ENCODE data around the gene FRMPD4.
"Not testable (repeated sequence)": the region's sequence is repeated elsewhere in the genome, so short reads cannot be mapped to it uniquely, and the experiment has no call there.

The FRMPD4 gene

GRCh38 chrX:12138361-12139313 is at the start of gene FRMPD4:
Gene FRMPD4 (plus strand): TSS chrX:12138473. CDS start chrX:12138972, 499 bp downstream.
- Histone ChIP-seq H3K4me3 (no peak within 1 kb of the TSS), H3K27ac (no peak within 1 kb of the TSS)

DNA sequence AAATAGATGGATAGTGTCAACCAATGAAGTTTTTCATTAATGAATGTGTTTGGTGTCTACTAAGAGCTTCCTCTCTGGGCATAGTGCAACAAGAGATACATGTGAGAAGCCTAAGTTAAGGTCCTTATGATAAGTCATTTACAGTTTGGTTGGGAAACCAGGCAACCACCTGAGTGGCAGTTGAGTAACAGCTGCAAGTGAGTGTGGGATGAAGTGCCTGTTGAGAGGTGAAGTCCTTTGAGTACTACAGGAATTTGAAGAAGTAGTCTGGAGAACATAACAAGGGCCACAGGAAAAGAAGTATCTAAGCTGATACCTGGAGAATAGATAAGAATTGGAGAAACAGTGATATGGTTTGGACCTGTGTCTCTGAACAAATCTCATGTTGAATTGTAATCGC is 48.5 kb upstream of the FRMPD4 start:
- Histone ChIP-seq H3K27ac (no peak overlapping the region), H3K4me3 (no peak overlapping the region)

- Histone ChIP-seq H3K27ac (no peak overlapping the region), H3K4me3 (no peak overlapping the region)
These were observed 25.0 kb upstream of the FRMPD4 start for GRCh38 chrX:12113321-12113720.

- Histone ChIP-seq H3K27ac (no peak overlapping the region), H3K4me3 (no peak overlapping the region)
These were observed 22.9 kb upstream of the FRMPD4 start for GRCh38 chrX:12115377-12115776.

- Histone ChIP-seq H3K27ac (no peak overlapping the region), H3K4me3 (no peak overlapping the region)
These were observed 20.1 kb upstream of the FRMPD4 start for GRCh38 chrX:12118134-12118533.

DNA sequence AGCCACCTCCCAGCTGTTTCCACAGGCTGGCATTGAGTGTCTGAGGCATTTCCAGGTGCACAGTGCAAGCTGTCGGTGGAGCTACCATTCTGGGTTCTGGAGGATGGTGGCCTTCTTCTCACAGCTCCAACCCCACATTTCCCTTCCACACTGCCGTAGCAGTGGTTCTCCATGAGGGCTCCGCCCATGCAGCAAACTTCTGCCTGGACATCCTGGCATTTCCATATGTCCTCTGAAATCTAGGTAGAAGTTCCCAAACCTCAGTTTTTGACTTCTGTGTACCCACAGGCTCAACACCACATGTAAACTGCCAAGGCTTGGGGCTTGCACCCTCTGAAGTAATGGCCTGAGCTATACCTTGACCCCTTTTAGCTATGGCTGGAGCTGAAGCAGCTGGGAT is 10.3 kb upstream of the FRMPD4 start:
- Histone ChIP-seq H3K27ac (no peak overlapping the region), H3K4me3 (no peak overlapping the region)

DNA sequence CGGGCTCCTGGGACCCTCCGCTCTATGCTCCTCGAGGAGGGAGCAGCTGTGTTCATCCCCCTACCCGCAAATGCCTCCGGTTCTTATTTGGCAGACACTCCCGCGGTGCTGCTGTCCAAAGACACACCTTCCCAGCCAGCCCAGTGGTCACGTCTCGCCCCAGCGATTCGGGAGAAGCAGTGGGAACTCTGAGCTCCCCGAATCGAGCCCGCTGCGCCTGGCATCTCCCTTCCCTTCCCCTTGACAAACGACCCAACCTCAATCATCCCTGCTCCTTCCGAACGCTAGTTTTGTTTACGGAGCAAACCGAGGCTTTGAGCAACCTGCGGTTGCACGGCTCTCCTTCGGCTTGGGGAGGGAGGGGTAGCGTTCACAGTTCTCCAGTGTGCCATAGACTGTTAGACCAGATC is 317 bp upstream of the FRMPD4 start:
- no peak overlapping the region for H3K4me3 ChIP-seq
- no peak overlapping the region for H3K27ac ChIP-seq

DNA sequence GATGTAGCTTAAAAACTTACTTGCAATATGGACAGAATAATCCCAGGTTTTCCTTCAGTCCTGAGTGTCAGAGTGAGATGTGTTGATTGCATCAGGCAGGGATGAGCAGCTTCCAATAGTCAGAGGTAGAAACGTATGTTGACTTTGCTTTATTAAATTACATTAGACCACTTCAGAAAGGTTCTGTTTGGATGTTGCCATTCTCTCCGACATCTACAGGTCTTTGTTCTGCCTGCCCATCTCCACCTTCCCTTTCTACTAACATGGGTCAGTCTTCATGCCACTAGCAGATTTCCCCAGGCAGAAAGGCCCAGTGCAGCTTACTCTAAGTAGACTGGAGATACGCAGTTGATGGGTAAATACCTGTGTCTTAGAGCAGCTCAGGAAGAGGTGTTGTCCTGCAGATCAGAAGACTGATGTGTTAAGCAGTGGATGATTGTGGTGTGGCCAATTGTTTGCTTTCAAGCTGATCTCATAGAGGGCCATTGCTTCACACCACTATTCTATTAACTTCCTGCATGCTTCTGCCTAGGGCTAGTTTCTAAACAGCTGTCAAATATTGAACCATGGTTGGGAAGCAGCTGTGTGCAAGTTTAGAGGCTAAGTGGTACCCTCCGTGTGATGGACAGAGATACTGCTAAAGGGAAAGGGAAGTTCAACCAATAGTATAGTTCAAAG is 1.8 kb downstream of the FRMPD4 start:
- H3K27ac ChIP-seq, result no peak overlapping the region
- no peak overlapping the region for H3K4me3 ChIP-seq

DNA sequence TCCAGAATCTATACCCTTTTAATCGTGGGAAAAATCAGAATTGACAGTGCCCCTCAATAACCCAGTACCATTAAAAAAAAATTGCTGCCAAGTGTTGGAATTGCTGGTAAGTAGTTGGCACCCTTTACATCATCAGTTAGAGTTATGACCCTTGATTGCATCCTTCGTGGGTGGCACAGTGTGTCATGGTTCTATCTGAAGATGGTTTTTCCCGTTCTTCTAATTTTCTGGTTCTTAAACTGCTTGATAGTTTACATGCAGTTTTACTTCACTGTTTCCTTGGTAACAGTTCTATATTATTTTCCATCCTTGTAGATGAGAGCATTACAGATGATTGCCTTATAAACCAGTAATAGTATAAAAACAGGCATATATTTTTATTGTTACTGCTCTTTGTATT is 3.2 kb downstream of the FRMPD4 start:
- no peak overlapping the region for H3K4me3 ChIP-seq
- H3K27ac ChIP-seq, result no peak overlapping the region

- Histone ChIP-seq H3K27ac (no peak overlapping the region), H3K4me3 (no peak overlapping the region)
These were observed 4.4 kb downstream of the FRMPD4 start for GRCh38 chrX:12142661-12143060.

DNA sequence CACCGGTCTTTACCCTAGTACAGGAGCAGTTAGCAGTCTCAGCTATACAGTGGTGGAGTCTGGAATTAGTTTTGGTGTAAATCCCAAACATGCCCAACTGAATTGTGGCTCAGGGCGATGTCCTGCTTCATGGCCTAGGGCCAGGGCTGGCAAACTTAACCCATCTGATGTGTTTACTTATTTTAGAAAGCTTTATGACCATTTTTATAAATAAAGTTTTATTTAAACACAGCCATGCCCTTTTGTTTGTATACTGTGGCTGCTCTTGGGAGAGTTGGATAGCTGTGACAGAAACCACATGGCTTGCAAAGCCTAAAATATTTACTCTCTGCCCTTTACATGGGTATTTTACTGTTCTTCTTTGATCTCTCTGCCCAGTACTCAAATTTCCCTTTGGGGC is 7.1 kb downstream of the FRMPD4 start:
- Histone ChIP-seq H3K4me3 (no peak overlapping the region), H3K27ac (no peak overlapping the region)

GRCh38 chrX:12149670-12150407 is 11.6 kb downstream of the FRMPD4 start:
- Histone ChIP-seq H3K4me3 (no peak overlapping the region), H3K27ac (no peak overlapping the region)

GRCh38 chrX:12153317-12153716 is 15.0 kb downstream of the FRMPD4 start:
- Histone ChIP-seq H3K4me3 (no peak overlapping the region), H3K27ac (no peak overlapping the region)

- no peak overlapping the region for H3K4me3 ChIP-seq
These were observed 15.5 kb downstream of the FRMPD4 start for GRCh38 chrX:12153741-12154140.

GRCh38 chrX:12159799-12160198 is 21.5 kb downstream of the FRMPD4 start:
- no peak overlapping the region for H3K27ac ChIP-seq

More at GRCh38 chrX:12153741-12154140, 15.5 kb downstream of the FRMPD4 start:
- no peak overlapping the region for H3K27ac ChIP-seq

GRCh38 chrX:12162420-12162819 is 24.1 kb downstream of the FRMPD4 start:
- H3K4me3 ChIP-seq, result no peak overlapping the region
- no peak overlapping the region for H3K27ac ChIP-seq

More at GRCh38 chrX:12159799-12160198, 21.5 kb downstream of the FRMPD4 start:
- H3K4me3 ChIP-seq, result no peak overlapping the region

DNA sequence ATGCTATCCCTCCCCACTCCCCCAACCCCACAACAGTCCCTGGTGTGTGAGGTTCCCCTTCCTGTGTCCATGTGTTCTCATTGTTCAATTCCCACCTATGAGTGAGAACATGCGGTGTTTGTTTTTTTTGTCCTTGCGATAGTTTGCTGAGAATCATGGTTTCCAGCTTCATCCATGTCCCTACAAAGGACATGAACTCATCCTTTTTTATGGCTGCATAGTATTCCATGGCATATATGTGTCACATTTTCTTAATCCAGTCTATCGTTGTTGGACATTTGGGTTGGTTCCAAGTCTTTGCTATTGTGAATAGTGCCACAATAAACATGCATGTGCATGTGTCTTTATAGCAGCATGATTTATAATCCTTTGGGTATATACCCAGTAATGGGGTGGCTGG is 25.9 kb downstream of the FRMPD4 start:
- H3K27ac ChIP-seq, H3K4me3 ChIP-seq: not testable (repeated sequence)

DNA sequence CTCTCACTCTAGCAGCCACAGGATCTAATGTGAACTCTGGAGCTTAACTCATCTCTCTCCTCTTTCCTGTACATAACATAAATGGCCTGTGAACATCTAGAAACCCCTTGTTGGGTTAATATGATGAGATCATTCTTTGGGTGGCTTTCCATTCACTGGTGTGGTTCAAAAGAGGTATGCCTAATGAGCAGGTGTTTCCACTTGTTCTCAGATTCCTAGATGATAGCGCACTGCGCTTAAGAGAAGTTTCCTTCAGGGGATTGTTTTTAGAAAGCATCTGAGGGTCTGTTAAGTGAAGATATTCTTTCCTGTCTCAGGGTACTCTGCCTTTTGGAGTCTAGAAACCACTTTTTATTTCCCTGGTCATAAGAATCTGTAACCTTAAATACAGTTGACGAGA is 32.5 kb downstream of the FRMPD4 start:
- H3K4me3 ChIP-seq, result no peak overlapping the region

GRCh38 chrX:12174358-12174757 is 36.1 kb downstream of the FRMPD4 start:
- Histone ChIP-seq H3K4me3 (no peak overlapping the region), H3K27ac (no peak overlapping the region)

More for the DNA sequence above, 32.5 kb downstream of the FRMPD4 start:
- no peak overlapping the region for H3K27ac ChIP-seq

DNA sequence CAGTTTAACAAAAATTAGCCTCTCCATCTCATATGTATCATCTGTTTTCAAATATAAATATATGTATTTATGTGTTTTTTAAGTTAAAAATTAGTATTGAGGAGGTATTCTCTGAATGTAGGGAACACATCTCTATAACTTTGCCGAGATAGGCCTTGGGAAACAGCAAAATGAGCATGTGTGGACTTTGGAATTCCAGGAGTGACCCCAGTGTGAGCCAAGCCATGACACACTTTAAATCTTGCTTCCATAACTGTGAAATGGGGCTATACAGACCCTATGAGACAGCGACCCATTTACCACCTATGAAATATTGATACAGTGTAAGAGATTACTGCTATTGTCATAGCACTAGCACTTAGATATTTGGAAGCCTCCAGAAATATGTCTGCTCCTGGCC is 58.8 kb downstream of the FRMPD4 start:
- no peak overlapping the region for H3K4me3 ChIP-seq
- no peak overlapping the region for H3K27ac ChIP-seq

All from skin epidermis (tissue), 12 donors.